HCT116 (cell line): ENCODE measurements around the gene DPEP3. TPM values are rescaled to one million over a fixed set of nuclear protein-coding genes. Genes with fewer than 3 reads are reported as not detected.

ENCODE experiments used
- ATAC-seq: fragments of 200-7000 bp; cut with Tn5 transposase; 2 replicates; pipeline ENCODE4 v1.9.1; 2020; ENCODE audit warnings: mild to moderate bottlenecking, moderate library complexity
- BruUV-seq: library from RNA; stranded (reverse); fragments of 400-500 nt; replicated peaks from 2 replicates; lab custom pipeline; 2021; lab: Mats Ljungman, UMichigan
- CTCF ChIA-PET: fragments of 300-600 bp; sonication (Branson Sonifier 250); formaldehyde crosslinking; loops from one replicate; lab custom pipeline; 2021; ENCODE audit warnings: antibody characterized with exemption; lab: Charles Lee
- POLR2A ChIA-PET: fragments of 300-600, 350-600 bp; sonication (Branson Sonifier 250); formaldehyde crosslinking; loops from one replicate; lab custom pipeline; 2021; ENCODE audit warnings: antibody characterized with exemption; lab: Charles Lee
- RAD21 ChIA-PET, 2 experiments: fragments of 300-600 bp; sonication (Branson Sonifier 250); formaldehyde crosslinking; loops; one replicate each; lab custom pipeline; 2023; ENCODE audit warnings: low total read pairs in 2 of 2; ENCODE audit not compliant: uncharacterized antibody in 2 of 2, unreplicated experiment in 2 of 2, low non-redundant PET in 1 of 2; lab: Charles Lee
- DNase-seq: peaks from one replicate; pipeline ENCODE4 v3.0.0-alpha.2; 2010; ENCODE audit warnings: low read depth, low spot score
- H2AFZ ChIP-seq: fragments of 200-600 bp; shearing (Covaris generic), sonication (generic); 2 replicates; pipeline ENCODE4 v1.6.1; 2017; ENCODE audit warnings: low read depth, mixed run types, mixed read lengths, antibody characterized with exemption, low read length; ENCODE audit not compliant: poor library complexity, severe bottlenecking
- H3K27ac ChIP-seq: 2 replicates; pipeline ENCODE4 v1.5.1; 2012; ENCODE audit warnings: low read depth, low read length
- H3K27me3 ChIP-seq: fragments of 200-600 bp; sonication (generic); 2 replicates; pipeline ENCODE4 v1.6.1; 2016; ENCODE audit warnings: mixed run types, low read length, mixed read lengths; ENCODE audit not compliant: insufficient read depth
- H3K36me3 ChIP-seq, 2 experiments: fragments of 200-500 bp in 1 of 2; fragments of 200-600 bp in 1 of 2; sonication (Bioruptor generic) in 1 of 2; sonication (generic) in 1 of 2; 2 replicates each; pipeline versions ENCODE4 v1.5.1 to v1.6.1; 2014 to 2016; ENCODE audit warnings: low read length in 2 of 2, inconsistent platforms in 1 of 2, mixed read lengths in 1 of 2, mixed run types in 1 of 2; ENCODE audit not compliant: insufficient read depth in 2 of 2, control insufficient read depth in 1 of 2
- H3K4me1 ChIP-seq, 2 experiments: fragments of 200-600 bp in 1 of 2; sonication (generic) in 1 of 2; 2 replicates each; pipeline versions ENCODE4 v1.5.1 to v1.6.1; 2012 to 2017; ENCODE audit warnings: low read length in 2 of 2, inconsistent platforms in 1 of 2, mild to moderate bottlenecking in 1 of 2, mixed read lengths in 1 of 2, mixed run types in 1 of 2, moderate library complexity in 1 of 2; ENCODE audit not compliant: insufficient read depth in 2 of 2, control insufficient read depth in 1 of 2
- H3K4me2 ChIP-seq: fragments of 200-600 bp; sonication (generic); 2 replicates; pipeline ENCODE4 v1.6.1; 2017; ENCODE audit warnings: mixed run types, low read length, mixed read lengths
- H3K4me3 ChIP-seq, 2 experiments: fragments of 200-600 bp in 1 of 2; sonication (generic) in 1 of 2; replicated peaks in 1 of 2; 2 replicates each; pipeline ENCODE4 v1.5.1; 2011 to 2016; ENCODE audit warnings: low read length in 2 of 2, control low read depth in 1 of 2, low read depth in 1 of 2, mild to moderate bottlenecking in 1 of 2, mixed read lengths in 1 of 2, mixed run types in 1 of 2
- H3K79me2 ChIP-seq: fragments of 200-600 bp; sonication (generic); 2 replicates; pipeline ENCODE4 v1.6.1; 2017; ENCODE audit warnings: mild to moderate bottlenecking, mixed run types, low read length, moderate library complexity, mixed read lengths; ENCODE audit not compliant: insufficient read depth
- H3K9ac ChIP-seq: fragments of 200-600 bp; sonication (generic); 2 replicates; pipeline ENCODE4 v1.6.1; 2016; ENCODE audit warnings: low read length, mixed read lengths
- H3K9me2 ChIP-seq: fragments of 200-600 bp; sonication (generic), shearing (Covaris generic); 2 replicates; pipeline ENCODE4 v1.6.1; 2017; ENCODE audit warnings: mixed run types, mild to moderate bottlenecking, moderate library complexity; ENCODE audit not compliant: insufficient read depth
- H3K9me3 ChIP-seq, 2 experiments: fragments of 200-500 bp in 1 of 2; fragments of 200-600 bp in 1 of 2; sonication (Bioruptor generic) in 1 of 2; sonication (generic) in 1 of 2; 2 replicates each; pipeline ENCODE4 v1.6.1; 2014 to 2017; ENCODE audit warnings: low read length in 2 of 2, mixed read lengths in 2 of 2, inconsistent platforms in 1 of 2, low read depth in 1 of 2, mild to moderate bottlenecking in 1 of 2, mixed run types in 1 of 2, moderate library complexity in 1 of 2; ENCODE audit not compliant: control insufficient read depth in 1 of 2, insufficient read depth in 1 of 2
- H4K20me1 ChIP-seq: fragments of 200-600 bp; sonication (generic), shearing (Covaris generic); 2 replicates; pipeline ENCODE4 v1.6.1; 2017; ENCODE audit warnings: mixed run types, mild to moderate bottlenecking, moderate library complexity; ENCODE audit not compliant: insufficient read depth
- CTCF ChIP-seq, 3 experiments: fragments of 200-600 bp in 1 of 3; sonication (generic) in 1 of 3; IDR thresholded peaks in 2 of 3; conservative IDR thresholded peaks in 1 of 3; 2 replicates each; pipeline ENCODE4 v1.5.1; 2012 to 2017; ENCODE audit warnings: low read depth in 2 of 3, low read length in 2 of 3, antibody characterized with exemption in 1 of 3, borderline replicate concordance in 1 of 3, control low read depth in 1 of 3, mild to moderate bottlenecking in 1 of 3, mixed read lengths in 1 of 3, mixed run types in 1 of 3, moderate library complexity in 1 of 3; ENCODE audit not compliant: insufficient read depth in 1 of 3
- ZFX ChIP-seq: fragments of 450-650 bp; IDR thresholded peaks from 2 replicates; pipeline ENCODE4 v1.6.1; 2017
- intact Hi-C: fragments of 100-400 bp; cut with micrococcal nuclease; formaldehyde crosslinking; loops from 2 replicates; pipeline ENCODE4 v1.10.0; 2022
- total RNA-seq: library from RNA; stranded (reverse); gene quantifications from one replicate; pipeline ENCODE4 v1.2.1, GENCODE V29; 2021; ENCODE audit not compliant: unreplicated experiment

Gene DPEP3
- total RNA-seq, 1 experiment from 2014 or later = not detected

GRCh38 chr16:67926181-67926750 is 54.0 kb downstream of the DPEP3 start:
- Histone ChIP-seq H3K36me3 (no peaks in the 10 kb centered on the region; a peak in 2 of 4 replicates), H3K9me2 (no peaks in the 10 kb centered on the region), H3K79me2 (no peaks in the 10 kb centered on the region), H3K27me3 (no peaks in the 10 kb centered on the region), H4K20me1 (no peaks in the 10 kb centered on the region), H2AFZ (no peak overlapping the region), H3K9ac (no peak overlapping the region), H3K27ac (no peak overlapping the region), H3K4me2 (no peak overlapping the region), H3K4me3 (no peak overlapping the region), H3K9me3 (no peaks in the 10 kb centered on the region), H3K4me1 (no peaks in the 10 kb centered on the region)
- DNase-seq (no peak), ATAC-seq (peak; percentile 52)
- RAD21 ChIA-PET = no interaction called here
- intact Hi-C loops = no loop called here
- TF ChIP-seq ZFX (no peak), CTCF (IDR thresholded peaks at IDR 0.05 in 2 of 3, conservative IDR thresholded peaks at IDR 0.05 in 1 of 3; ENCODE audit: borderline replicate concordance in 1 of 3, insufficient read depth in 1 of 3, low read depth in 2 of 3, low read length in 2 of 3) (peak in 2 of 3 experiments; percentile 25 to 33; a peak in 3 of 6 replicates)
- POLR2A ChIA-PET = interaction anchor here (0.6 to 2.4 kb wide), 2 partner anchors 9 to 114 kb away, joined by 3 to 8 read pairs; no protein-coding TSS in a partner anchor
- BruUV-seq = no TSS peak
- CTCF ChIA-PET = interaction anchor here (0.8 kb wide), 1 partner anchor 9 kb away, joined by 5 read pairs; no protein-coding TSS in a partner anchor

Other genes starting within 250 kb of the DPEP3 start
- 16.9 TPM for gene RANBP10, start 173.9 kb downstream of the DPEP3 start, total RNA-seq
- gene TSNAXIP1, start 173.6 kb downstream of the DPEP3 start, total RNA-seq = 1.2 TPM
- gene THAP11, start 138.2 kb downstream of the DPEP3 start, total RNA-seq = 25.4 TPM
- gene NUTF2, start 133.6 kb downstream of the DPEP3 start, total RNA-seq = 145 TPM
- gene CENPT, start 132.8 kb downstream of the DPEP3 start, total RNA-seq = 40.5 TPM
- gene EDC4, start 107.4 kb downstream of the DPEP3 start, total RNA-seq = 100 TPM
- gene NRN1L, start 95.6 kb downstream of the DPEP3 start, total RNA-seq = 1.4 TPM
- 16.2 TPM for gene PSKH1, start 87.2 kb downstream of the DPEP3 start, total RNA-seq
- gene CTRL, start 48.6 kb downstream of the DPEP3 start, total RNA-seq = 3.4 TPM
- gene PSMB10, start 43.6 kb downstream of the DPEP3 start, total RNA-seq = 41.0 TPM
- 17.6 TPM for gene LCAT, start 36.4 kb downstream of the DPEP3 start, total RNA-seq
- gene SLC12A4, start 11.9 kb downstream of the DPEP3 start, total RNA-seq = 46.0 TPM
- not detected for gene DPEP2, start 19.0 kb upstream of the DPEP3 start, total RNA-seq
- not detected for gene DPEP2NB, start 35.4 kb upstream of the DPEP3 start, total RNA-seq
- gene DDX28, start 42.7 kb upstream of the DPEP3 start, total RNA-seq = 13.8 TPM
- gene DUS2, start 42.8 kb upstream of the DPEP3 start, total RNA-seq = 27.3 TPM
- gene NFATC3, start 104.9 kb upstream of the DPEP3 start, total RNA-seq = 25.6 TPM